ENCODE data around the gene DDR2.

- TF ChIP-seq MXI1 (IDR thresholded peaks at IDR 0.05; ENCODE audit: low read depth, low read length) (no peak), CTCF (IDR thresholded peaks at IDR 0.05) (no peak), JUND (IDR thresholded peaks at IDR 0.05) (no peak), FOXM1 (IDR thresholded peaks at IDR 0.05; ENCODE audit: low read depth) (no peak), RFX5 (IDR thresholded peaks at IDR 0.05; ENCODE audit: low read length) (no peak)
Observed at GRCh38 chr1:162656266-162656665, 24.0 kb downstream of the DDR2 start.
